DND-41 (cell line): ENCODE data around the gene TM4SF4.

Experiments
- CTCF ChIP-seq: IDR thresholded peaks from 2 replicates; pipeline ENCODE4 v1.5.1; 2012; ENCODE audit warnings: borderline replicate concordance, low read length, moderate library complexity, mild to moderate bottlenecking; ENCODE audit not compliant: poor library complexity, severe bottlenecking; ENCODE audit errors: extremely low read depth
- EZH2 ChIP-seq: IDR thresholded peaks from 3 replicates; pipeline ENCODE4 v1.6.1; 2012; ENCODE audit warnings: borderline replicate concordance, low read depth, mild to moderate bottlenecking, moderate library complexity, low read length, inconsistent platforms; ENCODE audit not compliant: severe bottlenecking

GRCh38 chr3:149460117-149460516 lies 14.4 kb upstream of the TM4SF4 start:
- no peak for TF ChIP-seq CTCF
- no peak for TF ChIP-seq EZH2
